NB4 (cell line): Measurements from ENCODE around the gene CCNL1.

Experiments used
- CTCF ChIP-seq: IDR thresholded peaks from one replicate; pipeline ENCODE4 v1.5.1; 2012; ENCODE audit warnings: low read depth, low read length
- MAX ChIP-seq: IDR thresholded peaks from 2 replicates; pipeline ENCODE4 v1.6.1; 2011; ENCODE audit warnings: low read depth, low read length
- POLR2A ChIP-seq: IDR thresholded peaks from 2 replicates; pipeline ENCODE4 v1.6.1; 2011; ENCODE audit warnings: mild to moderate bottlenecking; ENCODE audit not compliant: insufficient read length; ENCODE audit errors: extremely low read depth

GRCh38 chr3:157128771-157129681 is 30.9 kb downstream of the CCNL1 start:
- TF ChIP-seq CTCF (no peak), POLR2A (no peak), MAX (no peak)
